SJSA1 (cell line): ENCODE measurements around the gene VEZT. TPM values are rescaled to one million over a fixed set of nuclear protein-coding genes. Genes with fewer than 3 reads are reported as not detected.

ENCODE experiments used
- DNase-seq, 2 experiments: peaks; one replicate each; pipeline ENCODE4 v3.0.0-alpha.2; 2015 to 2020; ENCODE audit warnings: low spot score in 2 of 2, low read depth in 1 of 2
- H3K27ac ChIP-seq: fragments of 250-450 bp; sonication (Bioruptor Pico); 2 replicates; pipeline ENCODE4 v1.5.1; 2020; ENCODE audit warnings: mild to moderate bottlenecking, moderate library complexity
- H3K27me3 ChIP-seq: fragments of 250-450 bp; sonication (Bioruptor Pico); replicated peaks from 2 replicates; pipeline ENCODE4 v1.5.1; 2020; ENCODE audit warnings: mild to moderate bottlenecking, moderate library complexity
- H3K36me3 ChIP-seq: fragments of 250-450 bp; sonication (Bioruptor Pico); 2 replicates; pipeline ENCODE4 v1.5.1; 2020; ENCODE audit warnings: mild to moderate bottlenecking
- H3K4me1 ChIP-seq: fragments of 250-450 bp; sonication (Bioruptor Pico); replicated peaks from 2 replicates; pipeline ENCODE4 v1.6.1; 2021; ENCODE audit warnings: mild to moderate bottlenecking
- H3K4me3 ChIP-seq: fragments of 250-450 bp; sonication (Bioruptor Pico); 2 replicates; pipeline ENCODE4 v1.5.1; 2020; ENCODE audit warnings: mild to moderate bottlenecking
- H3K9me3 ChIP-seq: fragments of 250-450 bp; sonication (Bioruptor Pico); replicated peaks from 2 replicates; pipeline ENCODE4 v1.5.1; 2020; ENCODE audit warnings: mild to moderate bottlenecking
- total RNA-seq: library from RNA; depleted of rRNA; stranded (reverse); fragments of >200 nt; shearing (Covaris generic); gene quantifications from 2 replicates; pipeline ENCODE4 v1.2.3, GENCODE V29; 2014; rRNA removed

VEZT gene
- 73.2 and 80.4 TPM in 2 replicates for total RNA-seq

GRCh38 chr12:95217377-95218149, at the start of gene VEZT, which contains the start of gene FGD6:
VEZT (plus strand) TSS chr12:95217807; CDS start chr12:95217851, 44 bp downstream.
FGD6 (minus strand) TSS chr12:95217467; CDS start chr12:95217240, 227 bp downstream.
- H3K4me1 ChIP-seq, result peaks cover 19% of the 10 kb centered on the region; the same call in 1 of the 2 replicates
- no peaks in the 10 kb centered on the region for H3K9me3 ChIP-seq
- H3K27me3 ChIP-seq, result no peaks in the 10 kb centered on the region
- peak within 1 kb of the TSS; percentile 70 for H3K27ac ChIP-seq
- peak within 1 kb of the TSS; percentile 72 for H3K4me3 ChIP-seq
- H3K36me3 ChIP-seq, result peaks cover 3% of the 10 kb centered on the region
- DNase-seq, result peak; percentile 99 to 100

DNA sequence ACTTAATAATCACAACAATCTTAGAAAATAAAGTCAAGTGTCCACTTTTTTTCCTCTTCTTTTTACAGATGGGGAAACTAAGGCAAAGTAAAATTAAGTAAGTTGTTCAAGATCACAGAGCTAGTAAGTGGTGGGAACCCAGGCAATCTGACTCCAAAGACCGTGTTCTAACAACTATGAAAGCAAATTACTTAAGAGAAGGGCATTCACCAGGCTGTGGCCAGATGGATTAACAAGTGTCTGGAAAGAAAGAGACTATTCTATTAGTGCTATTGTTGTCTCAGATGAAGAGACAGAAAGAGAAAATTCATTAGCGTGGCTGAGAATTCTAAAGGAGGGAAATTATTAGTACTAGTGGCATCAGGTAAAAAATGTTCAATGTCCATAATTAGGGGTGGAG, 48.9 kb upstream of the VEZT start:
- no peak for DNase-seq
- H3K4me1 ChIP-seq, result peaks cover 13% of the 10 kb centered on the region
- H3K4me3 ChIP-seq, result no peak overlapping the region
- no peak overlapping the region for H3K27ac ChIP-seq
- no peaks in the 10 kb centered on the region for H3K27me3 ChIP-seq
- no peaks in the 10 kb centered on the region for H3K36me3 ChIP-seq
- no peaks in the 10 kb centered on the region for H3K9me3 ChIP-seq

- H3K4me3 ChIP-seq, result no peak overlapping the region
- no peaks in the 10 kb centered on the region for H3K36me3 ChIP-seq
- H3K27me3 ChIP-seq, result no peaks in the 10 kb centered on the region
- H3K9me3 ChIP-seq, result no peaks in the 10 kb centered on the region
- H3K4me1 ChIP-seq, result peaks cover 12% of the 10 kb centered on the region
- DNase-seq, result peak; percentile 40 to 52
- peak overlapping the region; percentile 48 for H3K27ac ChIP-seq
Observed at GRCh38 chr12:95169368-95169767, 48.2 kb upstream of the VEZT start.

- no peaks in the 10 kb centered on the region for H3K36me3 ChIP-seq
- no peak overlapping the region for H3K4me3 ChIP-seq
- H3K9me3 ChIP-seq, result no peaks in the 10 kb centered on the region
- no peaks in the 10 kb centered on the region for H3K27me3 ChIP-seq
- DNase-seq, result no peak
- H3K4me1 ChIP-seq, result peaks cover 10% of the 10 kb centered on the region
- H3K27ac ChIP-seq, result no peak overlapping the region
Observed at GRCh38 chr12:95173392-95174251, 44.0 kb upstream of the VEZT start.

- no peak for DNase-seq
- Histone ChIP-seq H3K9me3 (no peaks in the 10 kb centered on the region), H3K27ac (no peak overlapping the region), H3K36me3 (no peaks in the 10 kb centered on the region), H3K27me3 (no peaks in the 10 kb centered on the region), H3K4me3 (no peak overlapping the region), H3K4me1 (peaks cover under 1% of the 10 kb centered on the region; the same call in 1 of the 2 replicates)
Observed at GRCh38 chr12:95177201-95177768, 40.3 kb upstream of the VEZT start.

DNA sequence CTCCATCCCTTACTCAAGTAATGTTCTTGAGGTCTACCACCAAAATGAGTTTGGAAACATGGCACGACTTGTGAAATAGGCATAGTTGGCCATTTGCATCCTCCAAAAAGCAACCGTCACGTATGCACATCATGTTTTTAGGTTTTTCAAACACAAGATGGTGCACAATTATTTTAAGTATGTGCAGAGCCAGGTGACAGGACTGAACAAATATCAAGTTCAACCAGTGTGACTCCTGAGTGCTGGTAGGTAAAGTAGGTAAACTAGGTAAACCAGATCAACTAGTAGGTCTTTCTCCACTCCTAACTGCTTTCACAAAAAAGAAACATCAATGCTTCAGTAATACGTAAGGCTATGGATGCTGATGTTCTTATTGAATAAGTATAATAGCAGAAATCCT, 39.5 kb upstream of the VEZT start:
- DNase-seq, result no peak
- Histone ChIP-seq H3K4me3 (no peak overlapping the region), H3K27ac (no peak overlapping the region), H3K36me3 (0 out of 2 replicates have a peak, but pooled peaks cover 1% of the 10 kb centered on the region), H3K27me3 (no peaks in the 10 kb centered on the region), H3K4me1 (peaks cover 9% of the 10 kb centered on the region), H3K9me3 (no peaks in the 10 kb centered on the region)

DNA sequence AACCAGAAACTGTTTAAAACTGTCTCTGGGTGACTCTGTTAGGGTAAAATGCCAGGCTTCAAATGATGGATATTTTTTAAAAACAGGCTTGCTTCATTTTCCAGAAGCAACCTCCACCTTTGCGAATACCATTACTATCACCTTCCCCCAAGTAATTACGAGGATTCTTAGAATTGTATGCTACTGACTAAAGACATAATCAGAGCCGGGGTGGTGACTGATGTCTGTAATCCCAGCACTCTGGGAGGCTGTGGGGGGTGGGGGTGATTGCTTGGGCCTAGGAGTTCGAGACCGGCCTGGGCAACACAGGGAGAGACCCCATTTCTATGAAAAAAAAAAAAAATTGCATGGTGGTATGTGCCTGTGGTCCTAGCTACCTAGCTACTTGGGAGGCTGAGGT, 38.6 kb upstream of the VEZT start:
- Histone ChIP-seq H3K27me3 (no peaks in the 10 kb centered on the region), H3K4me1 (peaks cover 12% of the 10 kb centered on the region), H3K27ac (no peak overlapping the region), H3K9me3 (no peaks in the 10 kb centered on the region), H3K36me3 (0 out of 2 replicates have a peak, but pooled peaks cover 4% of the 10 kb centered on the region), H3K4me3 (no peak overlapping the region)
- DNase-seq, result no peak

DNA sequence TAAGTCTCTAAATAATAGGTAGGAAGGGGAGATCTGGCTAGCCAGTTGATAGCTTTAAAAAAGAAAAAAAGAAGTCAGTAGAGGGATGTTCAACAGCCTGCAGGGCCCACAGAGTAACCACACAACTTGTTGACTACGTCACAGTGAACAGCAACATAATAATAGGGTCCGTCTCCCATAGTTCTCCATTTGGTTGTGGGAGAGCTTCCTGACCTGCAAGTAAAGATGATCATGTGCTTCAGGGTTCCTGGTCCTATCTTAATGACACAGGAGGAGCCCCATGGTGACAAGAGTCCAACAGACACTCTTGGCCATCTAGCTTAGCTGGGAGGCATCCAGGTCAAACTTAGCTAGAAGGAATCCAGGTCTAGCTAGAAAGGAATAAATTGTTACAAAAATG, 36.5 kb upstream of the VEZT start:
- Histone ChIP-seq H3K27me3 (no peaks in the 10 kb centered on the region), H3K4me3 (no peak overlapping the region), H3K9me3 (no peaks in the 10 kb centered on the region), H3K36me3 (0 out of 2 replicates have a peak, but pooled peaks cover 4% of the 10 kb centered on the region), H3K4me1 (peaks cover 21% of the 10 kb centered on the region), H3K27ac (no peak overlapping the region)
- DNase-seq, result no peak

DNA sequence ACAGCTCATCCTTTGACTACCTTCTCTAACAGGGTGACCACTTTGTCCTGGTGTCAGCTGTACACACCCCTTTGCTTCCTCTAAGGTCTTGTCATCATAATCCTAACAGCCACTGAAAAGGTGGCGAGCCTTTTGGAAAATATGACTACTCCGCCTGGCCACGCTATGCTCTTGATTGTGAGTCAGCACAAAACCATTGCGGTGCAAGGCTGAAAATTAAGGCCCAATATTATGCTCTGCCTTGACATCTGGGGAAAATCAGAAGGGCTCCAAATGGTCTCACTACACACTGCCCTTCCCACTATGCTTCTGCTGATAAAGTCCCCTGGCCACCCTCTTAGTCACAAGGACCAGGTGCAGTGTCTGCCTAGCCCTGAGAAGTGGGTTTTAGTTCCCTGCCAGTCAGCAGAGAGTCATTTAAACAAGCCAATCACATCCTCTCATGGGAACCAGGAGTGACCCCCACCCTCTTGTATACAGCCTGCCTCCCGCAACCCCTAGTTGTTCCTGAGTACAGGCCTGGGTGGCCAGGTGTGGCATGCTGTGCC, 34.7 kb upstream of the VEZT start:
- Histone ChIP-seq H3K36me3 (0 out of 2 replicates have a peak, but pooled peaks cover 4% of the 10 kb centered on the region), H3K4me1 (peaks cover 21% of the 10 kb centered on the region), H3K27me3 (no peaks in the 10 kb centered on the region), H3K27ac (peak overlapping the region; percentile 62), H3K9me3 (no peaks in the 10 kb centered on the region), H3K4me3 (no peak overlapping the region)
- peak; percentile 56 to 65 for DNase-seq

DNA sequence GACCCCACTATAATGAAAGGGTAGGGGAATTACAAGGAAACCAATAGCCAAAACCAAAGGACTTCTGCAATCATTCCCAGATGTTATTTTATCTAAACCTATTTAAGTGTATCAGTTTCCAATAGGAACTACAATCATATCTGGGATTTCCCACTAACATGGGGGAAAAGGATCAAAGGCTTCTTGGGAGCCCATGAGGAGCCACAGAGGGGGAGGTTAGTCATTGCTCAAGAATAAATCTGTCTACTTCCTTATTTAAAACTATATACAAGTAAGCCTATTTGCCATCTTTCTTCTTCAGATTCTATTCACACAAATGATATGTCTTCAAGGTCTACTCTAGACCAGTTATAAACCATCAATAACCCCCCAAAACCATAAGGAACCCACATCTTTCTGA, 33.5 kb upstream of the VEZT start:
- Histone ChIP-seq H3K4me1 (peaks cover 26% of the 10 kb centered on the region), H3K36me3 (0 out of 2 replicates have a peak, but pooled peaks cover 6% of the 10 kb centered on the region), H3K9me3 (no peaks in the 10 kb centered on the region), H3K4me3 (no peak overlapping the region), H3K27ac (no peak overlapping the region), H3K27me3 (no peaks in the 10 kb centered on the region)
- no peak for DNase-seq

DNA sequence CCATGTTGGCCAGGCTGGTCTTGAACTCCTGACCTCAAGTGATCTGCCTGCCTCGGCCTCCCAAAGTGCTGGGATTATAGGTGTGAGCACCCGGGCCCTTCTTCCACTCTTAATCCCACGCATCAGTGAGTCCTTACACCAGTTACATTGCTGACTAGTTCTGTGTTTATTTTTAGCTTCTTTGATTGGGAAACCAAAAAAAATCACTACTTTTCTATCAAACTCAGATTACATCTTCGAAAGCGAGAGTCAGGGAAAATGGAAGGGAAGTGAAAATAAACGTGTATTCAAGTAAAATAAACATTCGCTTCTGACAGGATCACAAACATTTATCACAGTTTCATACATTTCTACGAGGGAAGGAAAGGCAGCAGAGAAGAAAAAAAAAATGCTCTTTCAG, 32.5 kb upstream of the VEZT start:
- H3K27ac ChIP-seq, result no peak overlapping the region
- H3K4me3 ChIP-seq, result no peak overlapping the region
- H3K36me3 ChIP-seq, result 0 out of 2 replicates have a peak, but pooled peaks cover 6% of the 10 kb centered on the region
- H3K27me3 ChIP-seq, result no peaks in the 10 kb centered on the region
- H3K9me3 ChIP-seq, result no peaks in the 10 kb centered on the region
- peaks cover 26% of the 10 kb centered on the region for H3K4me1 ChIP-seq
- peak in 1 of 2 experiments; percentile 28 for DNase-seq

GRCh38 chr12:95185854-95186253, 31.8 kb upstream of the VEZT start:
- no peaks in the 10 kb centered on the region for H3K9me3 ChIP-seq

DNA sequence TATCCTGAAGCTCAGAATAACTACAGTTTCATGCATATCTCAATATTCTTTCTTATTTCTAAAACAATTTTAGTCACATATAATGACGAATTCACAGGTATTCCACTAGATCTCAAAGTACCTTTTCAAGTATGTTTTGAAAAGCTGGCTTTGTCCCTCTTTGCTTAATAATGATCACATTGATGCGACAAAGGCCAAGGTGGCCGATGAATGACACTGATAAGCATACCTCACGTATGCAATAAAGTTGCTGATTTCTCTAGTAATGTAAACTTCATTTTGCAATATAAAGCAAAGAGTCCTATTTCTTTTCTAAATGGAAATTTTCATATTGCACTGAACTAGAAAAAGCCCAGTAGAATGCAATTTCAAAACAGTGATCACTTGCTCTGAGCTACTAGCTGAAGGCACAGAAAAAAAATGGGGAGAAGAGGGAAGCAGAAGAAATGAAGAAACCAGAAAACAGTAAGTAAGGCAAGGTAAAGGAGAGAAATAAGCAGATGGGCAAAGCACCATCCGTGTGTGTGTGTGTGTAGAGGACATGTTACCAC, 29.7 kb upstream of the VEZT start:
- H3K36me3 ChIP-seq, result 0 out of 2 replicates have a peak, but pooled peaks cover 6% of the 10 kb centered on the region
- peaks cover 19% of the 10 kb centered on the region for H3K4me1 ChIP-seq
- no peak overlapping the region for H3K4me3 ChIP-seq
- no peak overlapping the region for H3K27ac ChIP-seq
- DNase-seq, result no peak
- H3K9me3 ChIP-seq, result no peaks in the 10 kb centered on the region
- H3K27me3 ChIP-seq, result no peaks in the 10 kb centered on the region

More at GRCh38 chr12:95185854-95186253, 31.8 kb upstream of the VEZT start:
- peaks cover 26% of the 10 kb centered on the region for H3K4me1 ChIP-seq
- no peak overlapping the region for H3K27ac ChIP-seq
- 0 out of 2 replicates have a peak, but pooled peaks cover 6% of the 10 kb centered on the region for H3K36me3 ChIP-seq
- DNase-seq, result no peak
- H3K4me3 ChIP-seq, result no peak overlapping the region
- H3K27me3 ChIP-seq, result no peaks in the 10 kb centered on the region
